K562 (cell line): ENCODE measurements around the gene ETV7. TPM values are rescaled to one million over a fixed set of nuclear protein-coding genes. Genes with fewer than 3 reads are reported as not detected.

Experiments used
- ATAC-seq: fragments of 200-7000 bp; cut with Tn5 transposase; 3 replicates; pipeline ENCODE4 v1.9.1; 2020; ENCODE audit warnings: moderate library complexity
- BruUV-seq: library from RNA; stranded (reverse); fragments of 400-500 nt; replicated peaks from 2 replicates; lab custom pipeline; 2021; lab: Mats Ljungman, UMichigan
- CTCF ChIA-PET: fragments of 300-600 bp; formaldehyde crosslinking; extraction: SDS; loops from one replicate; lab custom pipeline; 2021; ENCODE audit warnings: low intra/inter-chr PET ratio; lab: Yijun Ruan, JAX
- POLR2A ChIA-PET: fragments of 300-600, 350-650 bp; sonication (Branson Sonifier 250); formaldehyde crosslinking; extraction: SDS; loops from one replicate; lab custom pipeline; 2021; ENCODE audit warnings: antibody characterized with exemption, inconsistent platforms; lab: Yijun Ruan, JAX
- DNase-seq, 4 experiments: peaks; one replicate each; pipeline versions ENCODE4 v3.0.0 to v3.0.0-alpha.2; 2011 to 2018; ENCODE audit warnings: low spot score in 3 of 4, mixed read lengths in 3 of 4; ENCODE audit errors: extremely low read depth in 1 of 4
- FAIRE-seq: peaks from 2 replicates; lab custom pipeline; 2011; peaks lifted over from hg19 to GRCh38; lab: Jason Lieb, UNC
- H2AFZ ChIP-seq: 2 replicates; pipeline ENCODE4 v1.6.0; 2011; ENCODE audit warnings: low read depth, low read length, control low read depth, inconsistent platforms
- H3K27ac ChIP-seq: fragments of 200-600 bp; 3 replicates; pipeline ENCODE4 v1.8.0; 2011; ENCODE audit warnings: low read depth, mild to moderate bottlenecking, control low read depth, inconsistent platforms, low read length, moderate library complexity, mixed read lengths; ENCODE audit errors: extremely low read depth
- H3K27me3 ChIP-seq, 2 experiments: fragments of 300-600 bp in 1 of 2; 2 replicates in 1 of 2; 3 replicates in 1 of 2; pipeline versions ENCODE4 v1.6.0 to v1.8.0; 2011; ENCODE audit warnings: inconsistent platforms in 2 of 2, low read length in 2 of 2, mild to moderate bottlenecking in 1 of 2, mixed read lengths in 1 of 2, moderate library complexity in 1 of 2; ENCODE audit not compliant: control insufficient read depth in 2 of 2, insufficient read depth in 2 of 2
- H3K36me3 ChIP-seq: fragments of 300-600 bp; 3 replicates; pipeline ENCODE4 v1.8.0; 2011; ENCODE audit warnings: mild to moderate bottlenecking, low read length, inconsistent platforms; ENCODE audit not compliant: control insufficient read depth, insufficient read depth
- H3K4me1 ChIP-seq, 2 experiments: fragments of 200-600 bp in 1 of 2; replicated peaks in 1 of 2; 2 replicates in 1 of 2; 3 replicates in 1 of 2; pipeline versions ENCODE4 v1.5.1 to v1.8.0; 2011; ENCODE audit warnings: inconsistent platforms in 2 of 2, low read length in 2 of 2, mild to moderate bottlenecking in 1 of 2, mixed read lengths in 1 of 2, moderate library complexity in 1 of 2; ENCODE audit not compliant: control insufficient read depth in 2 of 2, insufficient read depth in 2 of 2
- H3K4me2 ChIP-seq: 2 replicates; pipeline ENCODE4 v1.6.1; 2011; ENCODE audit warnings: low read length, control low read depth, inconsistent platforms, mixed read lengths; ENCODE audit not compliant: insufficient read depth
- H3K4me3 ChIP-seq: fragments of 200-600 bp; sonication (generic), shearing (Covaris generic); 2 replicates; pipeline ENCODE4 v1.5.1; 2016; ENCODE audit warnings: control low read depth, inconsistent platforms
- H3K79me2 ChIP-seq: fragments of 200-600 bp; 3 replicates; pipeline ENCODE4 v1.8.0; 2011; ENCODE audit warnings: low read length, inconsistent platforms; ENCODE audit not compliant: control insufficient read depth, insufficient read depth
- H3K9ac ChIP-seq, 2 experiments: 2 replicates each; pipeline versions ENCODE4 v1.6.0 to v1.6.1; 2011; ENCODE audit warnings: low read depth in 2 of 2, low read length in 2 of 2, control low read depth in 1 of 2, inconsistent platforms in 1 of 2, mild to moderate bottlenecking in 1 of 2, mixed read lengths in 1 of 2; ENCODE audit not compliant: insufficient read depth in 1 of 2
- H3K9me1 ChIP-seq: one replicate; pipeline ENCODE4 v1.6.0; 2011; ENCODE audit warnings: inconsistent platforms, mild to moderate bottlenecking, low read length, moderate library complexity; ENCODE audit not compliant: control insufficient read depth, insufficient read depth
- H3K9me3 ChIP-seq: replicated peaks from 2 replicates; pipeline ENCODE4 v1.5.1; 2011; ENCODE audit warnings: low read depth, low read length, inconsistent platforms; ENCODE audit not compliant: control insufficient read depth, insufficient read depth
- H4K20me1 ChIP-seq: replicated peaks from 2 replicates; pipeline ENCODE4 v1.6.1; 2011; ENCODE audit warnings: low read length, inconsistent platforms, mixed read lengths; ENCODE audit not compliant: control insufficient read depth, insufficient read depth
- EZH2 ChIP-seq: IDR thresholded peaks from 2 replicates; pipeline ENCODE4 v1.6.1; 2012; ENCODE audit warnings: low read depth, mild to moderate bottlenecking, inconsistent platforms, low read length, borderline replicate concordance
- GTF2F1 ChIP-seq: IDR thresholded peaks from 2 replicates; pipeline ENCODE4 v1.6.1; 2011; ENCODE audit warnings: low read depth, low read length, improper control_type of control experiment
- HCFC1 ChIP-seq: IDR thresholded peaks from 2 replicates; pipeline ENCODE4 v1.6.1; 2012; ENCODE audit warnings: low read depth, low read length, improper control_type of control experiment
- HNRNPUL1 ChIP-seq: fragments of 200-400 bp; formaldehyde crosslinking; IDR thresholded peaks from 2 replicates; pipeline ENCODE4 v1.6.1; 2017; ENCODE audit warnings: low read length
- NCOA6 ChIP-seq: fragments of 450-650 bp; IDR thresholded peaks from 2 replicates; pipeline ENCODE4 v1.6.1; 2017; ENCODE audit warnings: mild to moderate bottlenecking
- POLR2A ChIP-seq: fragments of 450-650 bp; conservative IDR thresholded peaks from 2 replicates; pipeline ENCODE4 v1.6.1; 2016
- SMAD2 ChIP-seq: fragments of 150-350 bp; IDR thresholded peaks from 2 replicates; pipeline ENCODE4 v1.6.1; 2014; ENCODE audit warnings: low read depth, mild to moderate bottlenecking, low read length
- ZBTB7A ChIP-seq: IDR thresholded peaks from 2 replicates; pipeline ENCODE4 v1.6.1; 2011; ENCODE audit warnings: low read depth, mild to moderate bottlenecking, low read length, moderate library complexity, borderline replicate concordance; ENCODE audit not compliant: control insufficient read depth
- ZNF184 ChIP-seq: sonication (generic); formaldehyde crosslinking; IDR thresholded peaks from 2 replicates; pipeline ENCODE4 v1.5.0; 2020; ENCODE audit warnings: missing genetic modification reagents
- ZNF316 ChIP-seq: fragments of 450-650 bp; IDR thresholded peaks from 2 replicates; pipeline ENCODE4 v1.6.1; 2016
- ZNF76 ChIP-seq: fragments of 250-450 bp; sonication (Bioruptor Pico); IDR thresholded peaks from 2 replicates; pipeline ENCODE4 v1.4.0; 2020; ENCODE audit warnings: mild to moderate bottlenecking, moderate library complexity, borderline replicate concordance
- WGBS: fragments of 100-300 bp; shearing (Covaris generic); methylation state at CpG from one replicate; pipeline ENCODE4 v1.1.6; 2016; ENCODE audit warnings: low coverage, mixed read lengths; ENCODE audit not compliant: insufficient coverage; ENCODE audit errors: missing lambda C conversion rate; 5-methylcytosine and 5-hydroxymethylcytosine counted together
- in situ Hi-C: fragments of 300-500 bp; cut with MboI; formaldehyde crosslinking; loops from 4 replicates; pipeline ENCODE4 v1.15.0; 2018; ENCODE audit warnings: inconsistent platforms, mixed read lengths
- intact Hi-C: fragments of 100-400 bp; cut with micrococcal nuclease; formaldehyde crosslinking; loops from 2 replicates; pipeline ENCODE4 v1.14.2; 2022
- polyA plus RNA-seq, 8 experiments: library from polyadenylated mRNA; depleted of rRNA in 4 of 8; stranded (reverse) in 5 of 8; unstranded in 3 of 8; fragments of >200 nt; fragmentation: Nextera tagmentation in 2 of 8; fragmentation: Illumina TruSeq in 1 of 8; extraction: Ambion mirVana in 2 of 8; extraction: Trizol in 1 of 8; gene quantifications; 2 replicates each; pipeline versions ENCODE4 v1.2.1 to v1.2.3, GENCODE V29; 2011 to 2014; ENCODE audit warnings: inconsistent platforms in 1 of 8, missing spikeins in 1 of 8
- total RNA-seq, 7 experiments: library from RNA; depleted of rRNA in 6 of 7; stranded (reverse); fragments of >200 nt in 6 of 7; fragmentation: Illumina TruSeq in 2 of 7; extraction: Trizol in 2 of 7; gene quantifications; 2 replicates each; pipeline versions ENCODE4 v1.2.1 to v1.2.3, GENCODE V29; 2011 to 2021; ENCODE audit warnings: low replicate concordance in 1 of 7
- TF ChIP-seq, protein P1 (sequence below): sonication (generic); formaldehyde crosslinking; IDR thresholded peaks from 2 replicates; pipeline ENCODE4 v1.8.0; 2023; ENCODE audit warnings: missing genetic modification reagents, mild to moderate bottlenecking, borderline replicate concordance

ETV7 gene
- total and polyA plus RNA-seq, 9 of the 15 experiments (the other 6 are each of a cell fraction or from before 2014, with no cell fraction given) = 0.07 to 0.22 (median 0.14) TPM; not detected in 3

DNA sequence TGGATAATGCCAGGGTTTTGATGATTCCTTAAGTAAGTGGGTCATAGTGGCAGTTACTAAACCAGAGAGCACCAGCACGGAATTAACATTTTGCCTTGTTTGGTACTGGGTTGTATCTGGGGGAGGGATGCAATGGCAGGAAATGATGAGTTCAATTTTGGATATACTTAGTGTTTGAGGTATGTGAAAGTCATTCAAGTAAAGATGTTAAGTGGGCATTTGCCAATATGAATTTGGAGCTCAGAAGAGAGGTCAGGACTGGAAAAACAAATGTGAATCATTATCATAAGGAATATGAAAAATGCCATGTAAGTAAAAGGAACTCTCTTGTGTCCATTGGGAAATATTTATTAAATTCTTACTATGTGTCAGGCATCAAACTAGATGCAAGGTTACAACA lies 49.0 kb upstream of the ETV7 start:
- no peak overlapping the region for H3K27ac ChIP-seq
- no peak for ATAC-seq
- POLR2A ChIA-PET = no interaction called here
- H3K36me3 ChIP-seq = no peaks in the 10 kb centered on the region
- peaks cover 8 to 20% of the 10 kb centered on the region in 2 experiments for H3K4me1 ChIP-seq
- H3K9ac ChIP-seq = no peak overlapping the region
- in situ Hi-C loops (no loop called here), intact Hi-C loops (no loop called here)
- no peaks in the 10 kb centered on the region for H3K79me2 ChIP-seq
- no peaks in the 10 kb centered on the region for H3K9me1 ChIP-seq
- 72% methylated on average over 1 of the region's 1 CpG for WGBS
- H3K9me3 ChIP-seq = no peaks in the 10 kb centered on the region
- H4K20me1 ChIP-seq = no peaks in the 10 kb centered on the region
- no peak for FAIRE-seq
- no peak overlapping the region for H3K4me3 ChIP-seq
- TF ChIP-seq EZH2 (no peak), ZNF184 (CRISPR knock-in tag) (no peak), ZNF316 (0 out of 2 replicates have a peak, but pooled peaks have one; percentile 8), GTF2F1 (no peak), POLR2A (no peak), HNRNPUL1 (no peak)
- TF ChIP-seq, all 486 proteins: peak for 1
- CTCF ChIA-PET = no interaction called here
- Histone ChIP-seq H2AFZ (no peak overlapping the region), H3K4me2 (no peak overlapping the region), H3K27me3 (no peaks in the 10 kb centered on the region)
- BruUV-seq = no TSS peak
- no peak for DNase-seq

DNA sequence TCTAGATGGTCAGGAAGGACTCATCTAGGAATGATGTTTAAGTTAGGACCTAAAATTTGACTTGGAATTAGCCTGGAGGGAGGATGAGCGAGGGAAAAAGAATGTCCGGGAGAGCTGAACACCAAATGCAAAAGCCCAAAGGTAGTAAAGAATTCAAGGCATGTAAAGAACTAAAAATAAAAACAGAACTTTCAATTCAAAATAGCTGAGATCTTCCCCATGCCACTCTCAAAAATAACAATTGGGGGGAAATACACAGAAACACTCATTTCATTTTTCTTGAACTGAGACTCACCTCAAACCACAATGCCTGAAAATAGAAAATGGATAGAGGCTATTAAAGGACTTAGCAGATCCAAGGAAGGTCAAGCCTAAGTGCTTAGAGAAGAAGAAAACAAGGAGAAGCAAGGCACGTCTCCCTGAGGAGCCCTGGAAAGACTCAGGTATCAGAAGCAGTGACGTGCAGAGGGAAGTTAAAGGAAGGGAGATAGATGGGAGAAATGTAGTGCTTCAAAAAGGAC lies 44.7 kb upstream of the ETV7 start:
- no peak overlapping the region for H3K27ac ChIP-seq
- no peak for FAIRE-seq
- CTCF ChIA-PET = no interaction called here
- TF ChIP-seq HCFC1 (no peak), NCOA6 (no peak), ZBTB7A (no peak), ZNF76 (no peak), SMAD2 (no peak)
- TF ChIP-seq, protein P1, sequence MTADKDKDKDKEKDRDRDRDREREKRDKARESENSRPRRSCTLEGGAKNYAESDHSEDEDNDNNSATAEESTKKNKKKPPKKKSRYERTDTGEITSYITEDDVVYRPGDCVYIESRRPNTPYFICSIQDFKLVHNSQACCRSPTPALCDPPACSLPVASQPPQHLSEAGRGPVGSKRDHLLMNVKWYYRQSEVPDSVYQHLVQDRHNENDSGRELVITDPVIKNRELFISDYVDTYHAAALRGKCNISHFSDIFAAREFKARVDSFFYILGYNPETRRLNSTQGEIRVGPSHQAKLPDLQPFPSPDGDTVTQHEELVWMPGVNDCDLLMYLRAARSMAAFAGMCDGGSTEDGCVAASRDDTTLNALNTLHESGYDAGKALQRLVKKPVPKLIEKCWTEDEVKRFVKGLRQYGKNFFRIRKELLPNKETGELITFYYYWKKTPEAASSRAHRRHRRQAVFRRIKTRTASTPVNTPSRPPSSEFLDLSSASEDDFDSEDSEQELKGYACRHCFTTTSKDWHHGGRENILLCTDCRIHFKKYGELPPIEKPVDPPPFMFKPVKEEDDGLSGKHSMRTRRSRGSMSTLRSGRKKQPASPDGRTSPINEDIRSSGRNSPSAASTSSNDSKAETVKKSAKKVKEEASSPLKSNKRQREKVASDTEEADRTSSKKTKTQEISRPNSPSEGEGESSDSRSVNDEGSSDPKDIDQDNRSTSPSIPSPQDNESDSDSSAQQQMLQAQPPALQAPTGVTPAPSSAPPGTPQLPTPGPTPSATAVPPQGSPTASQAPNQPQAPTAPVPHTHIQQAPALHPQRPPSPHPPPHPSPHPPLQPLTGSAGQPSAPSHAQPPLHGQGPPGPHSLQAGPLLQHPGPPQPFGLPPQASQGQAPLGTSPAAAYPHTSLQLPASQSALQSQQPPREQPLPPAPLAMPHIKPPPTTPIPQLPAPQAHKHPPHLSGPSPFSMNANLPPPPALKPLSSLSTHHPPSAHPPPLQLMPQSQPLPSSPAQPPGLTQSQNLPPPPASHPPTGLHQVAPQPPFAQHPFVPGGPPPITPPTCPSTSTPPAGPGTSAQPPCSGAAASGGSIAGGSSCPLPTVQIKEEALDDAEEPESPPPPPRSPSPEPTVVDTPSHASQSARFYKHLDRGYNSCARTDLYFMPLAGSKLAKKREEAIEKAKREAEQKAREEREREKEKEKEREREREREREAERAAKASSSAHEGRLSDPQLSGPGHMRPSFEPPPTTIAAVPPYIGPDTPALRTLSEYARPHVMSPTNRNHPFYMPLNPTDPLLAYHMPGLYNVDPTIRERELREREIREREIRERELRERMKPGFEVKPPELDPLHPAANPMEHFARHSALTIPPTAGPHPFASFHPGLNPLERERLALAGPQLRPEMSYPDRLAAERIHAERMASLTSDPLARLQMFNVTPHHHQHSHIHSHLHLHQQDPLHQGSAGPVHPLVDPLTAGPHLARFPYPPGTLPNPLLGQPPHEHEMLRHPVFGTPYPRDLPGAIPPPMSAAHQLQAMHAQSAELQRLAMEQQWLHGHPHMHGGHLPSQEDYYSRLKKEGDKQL (CRISPR knock-in tag) = no peak

More for the DNA sequence above, 44.7 kb upstream of the ETV7 start:
- no peak for DNase-seq
- POLR2A ChIA-PET = interaction anchor here (1.0 kb wide), 3 partner anchors 9 to 12 kb away, joined by 3 to 6 read pairs (median 5); no protein-coding TSS in a partner anchor
- 82% methylated on average over 4 of the region's 4 CpGs for WGBS
- intact Hi-C loops = no loop called here
- Histone ChIP-seq H3K79me2 (no peaks in the 10 kb centered on the region), H3K9me3 (no peaks in the 10 kb centered on the region), H3K4me1 (peaks cover 5 to 13% of the 10 kb centered on the region in 2 experiments; a peak in 3 of 5 replicates), H3K4me2 (no peak overlapping the region), H3K27me3 (no peaks in the 10 kb centered on the region), H4K20me1 (no peaks in the 10 kb centered on the region), H3K9me1 (no peaks in the 10 kb centered on the region), H3K36me3 (no peaks in the 10 kb centered on the region), H3K4me3 (no peak overlapping the region), H2AFZ (peak overlapping the region; percentile 34; the same call in 1 of the 2 replicates), H3K9ac (no peak overlapping the region)
- BruUV-seq = no TSS peak
- in situ Hi-C loops = no loop called here
- ATAC-seq = no peak
